Hippocampal formation (tissue), 2 donors: ENCODE data around the gene PARP3.

Experiments
- DNase-seq, 2 donors: peaks; one replicate each; lab custom pipeline; 2025; lab: John Stamatoyannopoulos, UW

PARP3 gene

DNA sequence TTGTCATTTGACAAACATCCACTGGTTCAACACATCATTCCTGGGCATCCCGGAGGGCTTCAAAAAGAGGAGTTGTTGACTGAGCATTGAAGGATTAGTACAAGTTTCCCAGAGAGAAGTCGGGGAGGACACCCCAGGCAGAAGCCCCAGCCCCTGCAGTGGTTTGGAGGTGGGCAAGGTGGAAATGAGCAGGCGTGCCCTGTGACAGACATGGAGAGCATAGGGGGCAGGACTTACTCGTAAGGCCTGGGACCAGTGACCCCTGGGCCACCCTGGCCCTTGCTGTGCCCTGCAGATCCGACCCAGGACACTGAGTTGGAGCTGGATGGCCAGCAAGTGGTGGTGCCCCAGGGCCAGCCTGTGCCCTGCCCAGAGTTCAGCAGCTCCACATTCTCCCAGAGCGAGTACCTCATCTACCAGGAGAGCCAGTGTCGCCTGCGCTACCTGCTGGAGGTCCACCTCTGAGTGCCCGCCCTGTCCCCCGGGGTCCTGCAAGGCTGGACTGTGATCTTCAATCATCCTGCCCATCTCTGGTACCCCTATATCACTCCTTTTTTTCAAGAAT, 5.9 kb downstream of the PARP3 start:
- DNase-seq, result no peak

DNA sequence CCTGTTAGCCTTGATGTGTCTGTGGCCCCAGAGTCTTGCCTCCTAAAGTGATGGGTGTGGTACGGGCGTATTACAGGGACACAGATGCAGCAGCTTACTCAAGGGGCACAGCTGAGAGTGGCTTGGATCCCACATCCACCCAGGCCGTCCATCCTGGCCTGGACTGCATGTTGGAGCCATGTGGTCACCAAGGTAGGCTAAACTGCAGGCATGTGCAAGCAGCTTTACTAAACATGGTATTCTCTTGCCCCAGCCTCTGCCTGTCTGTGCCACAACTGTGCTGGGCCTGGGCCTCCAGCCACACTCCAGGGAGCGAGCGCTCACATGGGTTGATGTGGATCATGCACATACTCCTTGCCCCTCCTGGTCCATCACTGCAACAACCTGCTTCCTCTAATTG, 7.0 kb downstream of the PARP3 start:
- DNase-seq, result no peak

DNA sequence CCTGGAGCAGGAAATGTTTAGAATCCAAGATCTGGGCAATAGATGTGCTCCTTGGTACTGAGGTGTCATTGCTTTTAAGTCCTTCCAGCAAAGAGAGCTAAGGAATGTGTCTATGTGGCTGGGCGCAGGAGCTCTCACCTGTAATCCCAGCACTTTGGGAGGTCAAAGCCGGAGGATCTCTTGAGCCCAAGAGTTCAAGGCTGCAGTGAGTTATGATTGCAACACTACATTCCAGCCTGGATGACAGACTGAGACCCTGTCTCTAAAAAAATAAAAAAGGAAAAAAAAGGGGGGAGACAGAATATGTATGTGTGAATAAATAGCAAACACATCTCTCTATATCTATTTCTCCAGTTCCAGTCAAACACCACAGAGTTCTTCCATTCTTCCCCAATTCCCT, 8.7 kb downstream of the PARP3 start:
- DNase-seq, result no peak

DNA sequence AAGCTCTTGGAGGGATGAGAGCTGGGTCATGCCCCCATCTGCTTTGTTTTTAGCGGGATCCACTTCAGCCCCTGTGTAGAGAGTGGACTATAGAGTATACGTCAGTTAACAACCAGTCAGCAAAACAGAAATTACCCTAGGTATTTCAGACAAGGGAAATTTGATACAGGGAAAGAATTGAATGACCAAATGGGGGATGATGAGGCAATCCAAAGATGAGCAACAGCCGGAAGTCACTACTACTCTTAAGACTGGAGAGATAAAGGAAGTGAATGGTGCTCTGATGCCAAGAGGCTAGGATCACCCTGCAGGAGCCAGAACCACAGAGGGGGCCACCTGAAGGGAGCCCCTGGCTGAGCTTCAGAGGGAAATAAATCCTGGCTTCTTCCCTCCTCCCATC, 11.3 kb downstream of the PARP3 start:
- no peak for DNase-seq

DNA sequence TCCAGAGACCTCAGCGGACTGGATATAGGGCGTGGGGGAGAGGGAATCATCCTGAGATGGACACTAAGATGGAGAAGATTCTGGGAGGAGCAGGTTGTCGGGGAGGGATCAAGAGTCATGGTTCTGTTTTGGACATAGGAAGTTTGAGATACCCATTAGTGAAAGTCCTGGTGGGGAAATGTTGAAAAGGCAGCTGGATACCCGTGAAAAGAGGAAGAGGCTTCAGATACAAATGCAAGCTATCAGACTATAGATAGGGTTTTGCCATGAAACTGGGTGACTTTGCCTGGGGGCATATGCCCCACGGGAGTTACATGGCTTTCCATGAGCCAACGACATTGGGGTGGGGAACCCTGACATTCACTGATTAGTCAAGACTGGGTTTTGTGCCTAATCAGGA, 11.9 kb downstream of the PARP3 start:
- DNase-seq, result no peak

DNA sequence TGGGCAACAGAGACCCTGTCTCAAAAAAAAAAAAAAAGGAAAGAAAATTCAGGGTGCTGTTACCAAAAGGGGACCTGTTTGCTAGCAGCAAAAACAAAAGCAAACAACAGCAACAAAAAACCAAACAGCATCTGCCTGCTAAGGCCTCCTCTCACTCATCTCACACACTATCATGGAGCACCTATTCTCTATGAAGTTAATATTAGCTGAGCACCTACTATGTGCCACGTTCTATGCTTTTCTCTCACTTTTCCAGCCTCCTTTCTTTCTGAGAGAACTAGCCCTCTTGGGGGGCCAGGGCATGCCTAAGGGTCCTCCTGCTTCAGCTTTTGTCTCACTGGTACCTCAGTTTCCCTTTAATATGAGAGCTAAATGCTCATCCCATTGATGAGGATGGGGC, 12.6 kb downstream of the PARP3 start:
- DNase-seq, result no peak

DNA sequence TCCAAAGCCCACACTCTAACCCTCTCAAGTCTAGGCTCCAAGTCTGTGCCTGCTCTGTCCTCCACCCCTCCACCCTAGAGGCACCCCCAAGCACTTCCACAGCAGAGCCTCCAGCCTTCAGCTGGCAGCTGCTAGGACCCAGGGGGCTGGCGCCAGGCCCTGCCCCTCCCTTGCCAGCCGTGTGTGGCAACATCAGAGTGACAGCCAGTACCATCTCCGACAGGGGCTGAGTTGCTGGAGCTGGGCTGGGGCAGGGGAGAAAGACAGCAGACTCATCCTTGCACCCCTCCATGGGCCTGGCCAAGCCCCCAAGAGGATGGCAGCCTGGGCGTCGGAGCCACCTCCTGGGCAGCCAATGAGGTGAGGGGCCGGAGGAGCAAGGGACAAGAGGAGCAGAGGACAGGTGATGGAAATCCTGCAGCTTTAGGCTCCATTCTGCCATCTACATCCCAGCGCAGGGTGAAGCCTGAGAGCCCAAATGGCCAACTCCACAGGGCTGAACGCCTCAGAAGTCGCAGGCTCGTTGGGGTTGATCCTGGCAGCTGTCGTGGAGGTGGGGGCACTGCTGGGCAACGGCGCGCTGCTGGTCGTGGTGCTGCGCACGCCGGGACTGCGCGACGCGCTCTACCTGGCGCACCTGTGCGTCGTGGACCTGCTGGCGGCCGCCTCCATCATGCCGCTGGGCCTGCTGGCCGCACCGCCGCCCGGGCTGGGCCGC, 13.2 kb downstream of the PARP3 start, which contains the start of gene GPR62:
Gene GPR62 (plus strand): TSS at position 207 of the 718 bp plus-strand sequence. CDS start 272 bp downstream, at position 479.
- DNase-seq, result peak; percentile 84 to 87

DNA sequence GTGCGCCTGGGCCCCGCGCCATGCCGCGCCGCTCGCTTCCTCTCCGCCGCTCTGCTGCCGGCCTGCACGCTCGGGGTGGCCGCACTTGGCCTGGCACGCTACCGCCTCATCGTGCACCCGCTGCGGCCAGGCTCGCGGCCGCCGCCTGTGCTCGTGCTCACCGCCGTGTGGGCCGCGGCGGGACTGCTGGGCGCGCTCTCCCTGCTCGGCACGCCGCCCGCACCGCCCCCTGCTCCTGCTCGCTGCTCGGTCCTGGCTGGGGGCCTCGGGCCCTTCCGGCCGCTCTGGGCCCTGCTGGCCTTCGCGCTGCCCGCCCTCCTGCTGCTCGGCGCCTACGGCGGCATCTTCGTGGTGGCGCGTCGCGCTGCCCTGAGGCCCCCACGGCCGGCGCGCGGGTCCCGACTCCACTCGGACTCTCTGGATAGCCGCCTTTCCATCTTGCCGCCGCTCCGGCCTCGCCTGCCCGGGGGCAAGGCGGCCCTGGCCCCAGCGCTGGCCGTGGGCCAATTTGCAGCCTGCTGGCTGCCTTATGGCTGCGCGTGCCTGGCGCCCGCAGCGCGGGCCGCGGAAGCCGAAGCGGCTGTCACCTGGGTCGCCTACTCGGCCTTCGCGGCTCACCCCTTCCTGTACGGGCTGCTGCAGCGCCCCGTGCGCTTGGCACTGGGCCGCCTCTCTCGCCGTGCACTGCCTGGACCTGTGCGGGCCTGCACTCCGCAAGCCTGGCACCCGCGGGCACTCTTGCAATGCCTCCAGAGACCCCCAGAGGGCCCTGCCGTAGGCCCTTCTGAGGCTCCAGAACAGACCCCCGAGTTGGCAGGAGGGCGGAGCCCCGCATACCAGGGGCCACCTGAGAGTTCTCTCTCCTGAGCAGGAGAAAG, 14.0 kb downstream of the PARP3 start:
- DNase-seq, result peak in 1 of 2 donors; percentile 68

DNA sequence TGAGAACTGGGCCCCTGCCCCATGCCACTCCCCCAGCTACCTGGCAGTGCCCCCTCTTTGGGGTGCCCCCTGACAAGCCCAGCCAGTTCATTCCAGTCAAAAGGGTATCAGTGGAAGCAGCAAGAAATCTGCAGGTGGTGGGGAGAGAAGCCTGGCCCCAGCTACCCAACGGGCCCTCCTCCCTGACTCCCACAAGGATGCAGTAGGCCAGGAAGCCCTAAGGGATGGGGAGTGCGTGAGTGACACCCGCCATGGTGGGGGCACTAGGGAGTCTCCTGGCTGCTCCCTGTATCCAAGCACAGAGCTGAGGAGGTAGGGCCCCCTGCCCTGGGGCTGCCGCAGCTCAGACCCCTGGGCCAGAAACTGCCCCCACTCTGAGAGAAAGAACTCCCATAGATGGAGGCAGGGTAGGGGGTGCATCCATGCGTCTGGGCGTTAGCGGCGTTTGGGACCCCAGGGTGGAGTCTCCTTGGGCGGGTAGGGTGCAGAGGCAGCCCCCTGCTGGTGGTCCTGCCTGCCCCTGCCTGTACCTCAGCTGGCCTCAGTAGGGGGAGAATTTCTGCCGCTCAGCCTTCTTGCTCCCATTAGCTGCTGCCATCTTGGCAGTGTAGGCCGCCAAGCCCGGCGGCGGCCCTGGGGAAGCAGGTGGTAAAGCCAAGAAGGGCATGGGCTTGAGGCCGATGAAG, 15.5 kb downstream of the PARP3 start:
- no peak for DNase-seq

DNA sequence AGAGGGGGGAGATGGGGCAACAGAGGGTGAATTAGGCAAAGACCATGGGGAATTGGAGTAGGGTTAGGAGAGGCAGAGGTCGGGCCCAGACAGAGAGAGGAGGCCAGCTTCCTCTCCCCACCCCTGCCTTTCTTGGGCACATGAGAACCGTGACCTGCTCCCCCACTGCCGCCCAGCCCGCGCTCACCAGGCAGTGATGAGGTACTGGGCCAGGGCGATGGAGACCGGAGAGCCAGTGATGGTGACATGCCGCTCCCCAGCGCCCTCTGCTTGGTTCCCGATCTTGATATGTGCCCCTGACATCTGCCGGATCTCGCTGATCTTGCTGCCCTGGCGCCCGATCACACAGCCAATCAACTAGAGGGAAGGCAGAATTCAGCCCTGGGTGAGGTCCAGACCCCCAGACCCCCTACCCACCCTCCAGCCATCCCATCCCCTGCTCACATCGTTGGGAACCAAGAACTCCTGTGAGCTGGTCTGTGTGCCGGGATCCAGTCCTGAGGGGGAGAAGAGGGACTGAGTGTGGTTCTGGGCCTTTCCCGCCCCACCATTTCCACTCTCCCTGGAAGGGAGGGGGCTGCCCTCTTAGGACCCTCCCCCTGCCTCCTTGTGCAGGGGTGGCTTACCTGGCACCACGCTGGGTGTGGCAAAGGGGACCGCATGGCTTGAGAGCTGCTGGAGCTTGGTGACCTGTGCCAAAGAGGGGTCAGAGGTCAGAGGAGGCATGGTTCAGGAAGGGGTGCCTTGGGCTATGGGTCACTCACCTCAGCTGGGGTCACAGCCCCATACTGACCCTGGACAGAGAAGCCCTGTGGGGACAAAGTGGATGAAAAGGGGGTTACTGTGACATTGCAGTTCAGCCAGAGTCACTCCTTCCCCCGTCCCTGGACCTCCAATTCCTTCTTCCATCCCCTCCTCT, 16.7 kb downstream of the PARP3 start:
- DNase-seq, result no peak

DNA sequence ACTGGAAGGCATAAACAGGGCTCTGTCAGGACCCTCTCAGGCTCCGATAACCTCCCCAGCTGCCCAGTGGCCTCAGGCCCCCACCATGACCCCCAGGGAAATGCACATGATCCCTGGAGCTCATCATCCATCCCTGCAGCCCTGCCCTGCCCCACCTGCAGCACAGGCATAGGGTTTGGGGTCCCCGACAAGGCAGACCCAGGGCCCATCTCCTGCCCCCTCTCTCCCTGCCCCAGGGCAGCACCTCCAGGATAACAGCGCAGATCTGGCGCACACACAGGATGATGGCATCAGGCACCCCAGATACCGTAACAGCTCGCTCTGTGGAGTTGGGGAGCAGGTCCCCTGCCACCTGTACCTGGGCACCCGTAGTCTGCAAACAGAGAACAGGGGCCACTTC, 17.5 kb downstream of the PARP3 start:
- no peak for DNase-seq

DNA sequence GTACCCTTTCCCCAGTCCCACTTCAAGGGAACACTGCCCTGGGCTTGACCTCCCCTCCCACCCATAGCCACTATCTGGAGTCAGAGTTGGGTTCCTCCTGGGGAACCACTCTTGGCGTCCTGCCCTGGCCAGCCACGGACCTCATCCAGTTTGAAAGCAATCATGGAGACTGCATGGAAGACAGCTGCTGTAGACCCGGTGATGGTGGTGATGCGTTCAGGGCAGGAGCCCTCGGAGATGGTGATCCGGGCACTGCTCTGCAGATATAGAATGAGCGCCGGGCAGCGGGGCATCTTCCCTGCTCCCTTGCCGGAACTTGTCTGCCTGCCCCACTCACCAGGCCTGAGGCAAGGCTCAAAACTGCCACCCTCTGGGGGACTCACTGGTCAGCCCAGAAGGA, 18.2 kb downstream of the PARP3 start:
- DNase-seq, result no peak

DNA sequence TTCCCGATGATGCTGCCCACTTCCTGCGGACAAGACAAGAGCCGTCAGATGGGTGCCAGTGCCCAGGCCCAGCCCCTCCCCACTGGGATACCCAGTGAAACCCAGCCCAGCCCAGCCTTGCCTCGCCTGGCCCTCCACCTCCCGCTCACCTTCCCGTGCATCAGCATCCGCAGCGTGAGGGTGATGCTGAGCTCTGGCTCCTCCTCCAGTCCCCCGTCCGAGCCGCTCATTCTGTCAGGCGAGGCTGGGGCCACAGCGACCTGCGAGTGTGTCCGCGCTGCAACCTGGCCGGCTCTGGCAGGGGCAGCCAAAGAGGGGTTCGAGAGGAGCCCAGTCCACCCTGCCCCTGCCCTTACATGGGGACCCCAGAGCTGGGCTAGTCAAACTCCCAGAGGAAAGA, 18.8 kb downstream of the PARP3 start:
- DNase-seq, result no peak

DNA sequence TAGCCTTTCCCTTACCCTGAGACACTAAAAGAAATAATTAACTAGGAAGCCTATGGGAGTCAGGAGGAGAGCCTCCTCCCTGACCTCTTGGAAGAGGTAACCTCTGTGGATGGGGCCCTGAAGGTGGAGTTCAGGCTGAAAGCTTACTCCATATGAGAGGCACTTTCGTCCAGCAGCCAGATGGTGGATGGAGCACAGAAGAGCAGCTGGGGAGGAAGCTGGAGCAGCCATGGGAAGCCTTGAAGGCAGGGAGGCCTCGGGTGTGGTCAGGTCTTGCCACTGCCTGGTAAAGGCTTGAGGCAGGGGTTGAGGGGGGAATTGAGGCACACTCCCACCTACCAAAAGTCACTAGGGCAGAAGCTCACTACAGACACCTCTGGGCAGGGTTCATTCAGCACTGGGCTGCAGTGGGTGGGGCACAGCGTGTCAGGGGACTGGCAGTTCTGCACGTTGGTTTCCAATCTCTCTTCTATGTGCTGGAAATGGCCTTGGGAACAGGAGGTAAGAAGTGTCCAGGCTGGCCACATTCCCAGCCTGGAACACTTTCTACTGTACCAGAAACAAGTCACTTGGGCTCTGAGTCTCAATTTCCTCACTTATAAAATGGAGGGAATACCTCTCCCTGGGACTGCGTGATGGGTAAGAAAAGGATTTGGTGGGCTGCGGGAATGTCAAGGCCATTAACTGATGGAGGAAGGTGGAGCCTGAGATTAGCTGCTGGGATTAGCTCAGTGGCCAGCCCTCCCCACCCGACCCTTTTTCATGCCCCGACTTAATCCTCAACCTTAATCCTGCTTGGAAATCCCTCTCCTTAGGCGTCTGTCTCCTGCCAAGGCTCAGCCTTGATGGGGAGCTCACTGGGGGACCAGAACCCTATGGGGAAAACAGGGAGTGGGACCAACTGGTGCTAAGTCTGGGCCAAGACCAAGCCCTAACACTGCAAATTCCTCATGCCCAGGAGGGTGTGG, 19.7 kb downstream of the PARP3 start:
- no peak for DNase-seq

DNA sequence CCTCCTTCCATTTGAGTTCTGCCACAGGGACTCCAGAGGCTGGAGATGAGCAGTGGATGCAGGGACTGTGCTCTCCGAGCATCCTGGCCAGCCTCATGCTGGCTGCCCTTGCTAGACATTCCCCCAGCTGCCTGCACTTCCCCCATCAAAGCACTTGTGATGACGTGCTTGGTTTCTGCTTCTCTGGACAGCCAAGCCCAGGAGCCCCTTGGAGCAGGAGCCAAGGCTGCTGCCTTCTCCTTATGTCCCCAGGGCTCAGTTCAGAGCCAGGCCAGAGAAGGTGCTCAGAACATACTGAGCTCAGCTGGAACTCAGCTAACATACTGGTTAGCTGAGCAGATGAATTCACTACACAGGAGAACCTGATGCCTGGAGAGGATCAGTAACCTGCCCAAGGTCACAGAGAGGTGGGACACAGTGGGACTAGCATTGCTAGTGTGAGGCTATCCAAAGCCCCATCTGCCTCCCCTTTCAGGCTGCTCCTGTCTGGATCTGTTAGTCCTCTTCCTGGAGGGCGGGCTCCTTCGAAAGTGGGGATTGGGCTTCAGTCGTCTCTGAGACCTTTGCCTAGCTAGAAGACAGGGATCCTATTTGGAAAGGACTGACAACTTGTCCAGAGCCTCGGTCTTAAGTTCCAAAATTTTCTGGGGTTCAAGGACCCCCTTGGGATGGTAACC, 20.8 kb downstream of the PARP3 start:
- DNase-seq, result peak in 1 of 2 donors; percentile 42

DNA sequence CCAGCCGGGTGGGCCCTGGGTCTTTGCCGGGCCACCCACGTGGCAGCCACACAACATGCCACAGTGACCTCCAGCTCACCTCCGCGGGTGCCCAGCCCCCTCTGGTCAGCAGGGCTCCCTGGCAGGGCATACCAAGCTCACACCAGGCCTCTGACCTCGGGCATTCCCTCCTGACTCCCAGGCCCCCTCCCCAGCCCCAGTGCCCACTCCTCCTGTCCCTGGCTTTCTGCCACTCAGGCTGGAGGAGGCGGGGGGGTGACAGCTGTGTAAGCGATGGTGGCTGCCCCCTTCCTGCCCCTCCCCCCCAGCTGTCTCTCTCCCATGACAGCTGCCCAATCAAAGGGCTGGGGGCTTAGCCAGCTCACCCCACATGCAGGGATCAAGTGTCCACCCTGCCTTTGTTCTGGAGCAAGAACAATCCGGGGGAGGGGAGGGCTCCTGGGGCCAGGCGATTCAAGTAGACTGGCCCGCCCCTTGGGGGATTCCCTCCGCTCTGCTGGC, 21.8 kb downstream of the PARP3 start:
- DNase-seq, result peak; percentile 33 to 39

DNA sequence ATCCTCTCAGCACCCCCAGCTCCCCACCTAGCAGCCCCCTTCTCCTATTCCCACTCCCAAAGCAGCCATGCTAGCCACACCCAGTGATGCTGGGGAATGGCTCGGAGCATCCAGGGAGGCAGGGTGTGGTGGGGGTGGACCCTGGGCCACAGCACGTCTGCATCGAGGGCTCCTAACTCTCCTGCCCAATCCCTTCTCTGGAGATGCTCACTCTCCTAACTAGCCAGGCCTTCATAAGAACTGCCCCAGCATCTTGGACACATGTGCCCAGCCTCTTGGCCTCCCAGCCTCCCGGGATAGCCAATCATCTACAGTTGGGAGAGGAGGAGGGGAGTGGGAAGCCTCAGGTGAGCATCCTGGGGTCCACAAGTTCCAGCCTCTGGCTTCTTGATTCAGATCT, 22.4 kb downstream of the PARP3 start:
- DNase-seq, result no peak

DNA sequence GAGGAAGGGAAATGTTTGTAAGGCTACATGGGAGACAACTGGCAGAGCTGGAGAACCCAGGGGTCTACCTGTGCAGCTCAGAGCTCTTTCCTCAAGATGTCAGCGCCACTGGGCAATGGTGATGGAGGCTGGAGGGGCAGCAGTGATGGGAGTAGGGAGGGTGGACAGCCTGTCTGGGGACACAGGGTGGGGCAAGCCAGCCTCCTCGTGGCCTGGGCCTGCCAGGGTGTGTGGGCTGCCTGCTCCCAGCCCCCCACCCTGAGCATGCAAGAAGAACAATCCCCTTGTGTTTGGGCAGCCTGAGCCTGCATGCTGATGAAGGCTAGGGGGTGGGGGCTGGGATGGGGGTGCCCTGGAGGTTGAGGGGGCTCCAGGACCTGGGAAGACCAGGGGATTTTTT, 23.9 kb downstream of the PARP3 start:
- DNase-seq, result peak; percentile 72 to 73

DNA sequence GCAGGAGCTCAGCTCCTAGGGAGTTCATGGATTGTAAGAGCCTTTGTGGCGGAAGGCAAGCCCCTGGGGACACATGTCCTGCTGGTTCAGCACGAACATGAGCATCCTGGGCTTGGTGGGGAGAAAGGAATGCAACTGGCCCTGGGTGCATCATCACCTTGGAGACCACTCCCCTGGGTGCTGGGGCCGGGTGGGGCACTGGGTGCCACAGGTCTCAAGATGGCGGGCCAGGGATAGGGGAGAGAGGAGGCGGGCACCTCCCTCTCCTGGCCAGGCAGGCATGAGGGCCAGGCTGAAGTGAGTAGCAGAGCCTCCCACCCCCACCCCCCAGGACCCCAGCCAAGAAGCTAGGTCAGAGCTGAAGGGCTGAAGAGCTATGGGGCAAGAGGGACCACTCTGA, 24.3 kb downstream of the PARP3 start:
- peak in 1 of 2 donors; percentile 53 for DNase-seq
